Lung (tissue), 12 donors: Measurements from ENCODE around the gene IFIT1. TPM values are rescaled to one million over a fixed set of nuclear protein-coding genes. Genes with fewer than 3 reads are reported as not detected.

Experiments
- ATAC-seq: fragments of 200-7000 bp; cut with Tn5 transposase; one replicate; pipeline ENCODE4 v1.9.1; 2020; ENCODE audit warnings: moderate number of reproducible peaks; ENCODE audit not compliant: insufficient read depth, low FRiP score
- DNase-seq, 3 donors: peaks; one replicate each; pipeline ENCODE4 v3.0.0-alpha.2; 2013 to 2017
- H3K27ac ChIP-seq, 2 donors: one replicate each; pipeline ENCODE4 v1.5.1; 2013; ENCODE audit warnings: mild to moderate bottlenecking in 2 of 2, moderate library complexity in 2 of 2, control low read depth in 1 of 2, inconsistent platforms in 1 of 2, low read depth in 1 of 2, low read length in 1 of 2
- H3K27me3 ChIP-seq, 3 donors: one replicate each; pipeline ENCODE4 v1.5.1; 2013; ENCODE audit warnings: low read length in 2 of 3; ENCODE audit not compliant: control insufficient read depth in 3 of 3, insufficient read depth in 3 of 3
- H3K36me3 ChIP-seq, 4 donors: one replicate each; pipeline ENCODE4 v1.5.1; 2013; ENCODE audit warnings: low read length in 4 of 4, mild to moderate bottlenecking in 1 of 4, moderate library complexity in 1 of 4; ENCODE audit not compliant: control insufficient read depth in 4 of 4, insufficient read depth in 4 of 4
- H3K4me1 ChIP-seq, 5 donors: one replicate each; pipeline ENCODE4 v1.5.1; 2013; ENCODE audit warnings: low read length in 5 of 5, mild to moderate bottlenecking in 2 of 5, moderate library complexity in 1 of 5; ENCODE audit not compliant: control insufficient read depth in 5 of 5, insufficient read depth in 5 of 5
- H3K4me3 ChIP-seq: one replicate; pipeline ENCODE4 v1.5.1; 2013; ENCODE audit warnings: mild to moderate bottlenecking, control low read depth, moderate library complexity
- H3K9ac ChIP-seq, 2 donors: one replicate each; pipeline ENCODE4 v1.5.1; 2013; ENCODE audit warnings: low read length in 2 of 2, control low read depth in 1 of 2; ENCODE audit not compliant: insufficient read depth in 1 of 2
- H3K9me3 ChIP-seq, 4 donors: one replicate each; pipeline ENCODE4 v1.5.1; 2013; ENCODE audit warnings: low read length in 3 of 4, mild to moderate bottlenecking in 1 of 4, moderate library complexity in 1 of 4; ENCODE audit not compliant: control insufficient read depth in 4 of 4, insufficient read depth in 3 of 4
- CTCF ChIP-seq: IDR thresholded peaks from 2 replicates; pipeline ENCODE4 v1.5.1; 2012; ENCODE audit warnings: mild to moderate bottlenecking; ENCODE audit errors: control extremely low read depth, extremely low read depth
- WGBS, 2 donors: extraction: QIAGEN DNeasy Blood & Tissue Kit; methylation state at CpG; one replicate each; pipeline ENCODE4 v1.1.7; 2013; 5-methylcytosine and 5-hydroxymethylcytosine counted together
- polyA plus RNA-seq, 2 donors: library from polyadenylated mRNA; stranded (reverse); fragments of 200-250 nt; gene quantifications; one replicate each; pipeline ENCODE4 v1.2.1, GENCODE V29; 2013
- total RNA-seq, 2 donors: library from RNA; depleted of rRNA in 1 of 2; stranded (reverse); fragments of >200 nt in 1 of 2; gene quantifications; one replicate each; pipeline ENCODE4 v1.2.1, GENCODE V29; 2014 to 2021
- donor health status: control.
- donor health status: control.
- donor health status: Bipolar disorder and iron deficiency.
- donor health status: healthy.
- donor health status: DM: yes; HTN: yes; CAD: no.

IFIT1 gene
- total and polyA plus RNA-seq, 4 donors, result 11.1 to 17.7 (median 15.0) TPM

- Histone ChIP-seq H3K27me3 (no peaks in the 10 kb centered on the region), H3K4me3 (no peak overlapping the region), H3K4me1 (peaks cover 4 to 25% (median 9%) of the 10 kb centered on the region in 5 donors), H3K27ac (no peak overlapping the region), H3K36me3 (peaks cover 6 to 22% (median 17%) of the 10 kb centered on the region in 4 donors), H3K9ac (no peak overlapping the region), H3K9me3 (no peaks in the 10 kb centered on the region)
- DNase-seq (peak in 2 of 3 donors; percentile 61 to 72), ATAC-seq (peak; percentile 72)
- no peak for TF ChIP-seq CTCF
- 70 to 95% methylated on average over 2 of the region's 2 CpGs for WGBS, 2 donors
These were observed 28.6 kb downstream of the IFIT1 start for GRCh38 chr10:89421018-89421476.

DNA sequence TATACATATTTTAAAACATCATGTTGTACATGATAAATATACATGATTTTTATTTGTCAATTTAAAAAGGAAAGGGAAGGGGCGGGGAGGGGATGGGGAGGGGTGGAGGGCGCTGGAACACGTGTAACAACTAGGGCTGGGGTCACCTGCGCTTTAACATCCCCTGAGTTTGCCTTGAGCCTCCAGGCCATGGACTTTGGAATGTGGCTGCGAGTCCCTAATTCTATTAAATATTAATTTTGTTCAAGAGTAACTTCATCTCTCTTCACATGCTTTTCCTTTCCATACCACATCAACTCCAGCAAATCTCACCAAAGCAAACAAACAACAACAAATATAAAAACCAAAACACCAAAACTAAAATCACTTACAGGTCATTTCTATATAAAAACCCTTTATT, 32.6 kb downstream of the IFIT1 start:
- TF ChIP-seq CTCF, result no peak
- ATAC-seq, result no peak
- DNase-seq, result no peak
- Histone ChIP-seq H3K9ac (no peak overlapping the region), H3K9me3 (no peaks in the 10 kb centered on the region), H3K4me3 (no peak overlapping the region), H3K27ac (no peak overlapping the region), H3K4me1 (peaks cover 0 to 13% (median 0%) of the 10 kb centered on the region in 5 donors), H3K27me3 (no peaks in the 10 kb centered on the region), H3K36me3 (peaks cover 0 to 13% (median 7%) of the 10 kb centered on the region in 4 donors)
- 80 to 81% methylated on average over 5 of the region's 5 CpGs for WGBS, 2 donors

GRCh38 chr10:89426230-89426868, 33.9 kb downstream of the IFIT1 start:
- peak; percentile 23 to 82 (median 82) for DNase-seq
- peaks cover 0 to 6% (median 4%) of the 10 kb centered on the region in 4 donors for H3K36me3 ChIP-seq
- H3K9me3 ChIP-seq, result no peaks in the 10 kb centered on the region
- peak; percentile 75 for TF ChIP-seq CTCF
- no peak overlapping the region for H3K4me3 ChIP-seq
- no peaks in the 10 kb centered on the region for H3K27me3 ChIP-seq
- H3K4me1 ChIP-seq, result peaks cover 0 to 8% (median 0%) of the 10 kb centered on the region in 5 donors
- no peak overlapping the region for H3K9ac ChIP-seq
- WGBS, 2 donors, result 57 to 65% methylated on average over 5 of the region's 5 CpGs
- peak; percentile 46 for ATAC-seq
- H3K27ac ChIP-seq, result no peak overlapping the region
